ENCODE data around the gene SEZ6L.

The SEZ6L gene

GRCh38 chr22:26327306-26327705 lies 158.0 kb downstream of the SEZ6L start:
- in situ Hi-C loops (cut with HindIII; ENCODE audit: low sequenced_read_pairs) = no loop called here

GRCh38 chr22:26328221-26328620 lies 159.0 kb downstream of the SEZ6L start:
- in situ Hi-C loops (cut with HindIII; ENCODE audit: low sequenced_read_pairs) = no loop called here

- in situ Hi-C loops (cut with HindIII; ENCODE audit: low sequenced_read_pairs) = loop anchor here (5.0 kb wide), 1 partner anchor 559 kb away; no protein-coding TSS in a partner anchor
These were observed 161.8 kb downstream of the SEZ6L start for GRCh38 chr22:26330971-26331625.

DNA sequence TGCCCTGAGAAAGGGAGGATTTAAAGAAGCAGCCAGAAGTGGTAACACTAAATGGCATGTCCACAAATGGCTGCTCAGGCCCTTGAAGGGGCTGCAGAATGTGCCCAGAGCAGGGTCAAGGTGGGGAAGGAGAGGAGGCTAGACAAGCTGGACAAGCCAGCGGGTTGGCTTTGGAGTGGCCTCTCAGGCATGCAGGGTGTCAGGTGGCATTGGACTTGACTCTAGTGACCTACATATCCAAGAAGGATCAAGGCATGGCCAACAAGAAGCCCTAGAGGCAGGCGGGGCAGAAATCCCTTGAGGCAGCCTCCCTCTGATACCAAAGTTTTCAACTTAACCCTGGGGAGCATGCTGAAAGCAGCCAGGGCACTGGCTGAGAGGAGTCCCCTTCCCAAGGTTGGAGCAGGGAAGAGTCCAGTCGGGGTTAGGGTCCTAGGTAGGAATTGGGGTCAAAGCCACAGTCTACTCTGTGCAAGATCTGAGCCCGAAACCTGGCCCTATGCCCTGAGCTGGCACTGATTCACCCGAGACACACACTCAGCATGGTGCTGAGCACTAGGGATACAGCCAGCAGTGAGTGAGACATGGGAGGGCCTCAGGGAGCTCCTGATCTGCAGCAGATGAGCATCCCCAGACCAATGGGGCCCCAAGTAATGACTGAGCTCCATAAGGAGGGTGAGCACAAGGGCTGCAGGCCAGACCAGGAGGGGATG lies 164.0 kb downstream of the SEZ6L start:
- in situ Hi-C loops (cut with HindIII; ENCODE audit: low sequenced_read_pairs) = loop anchor here (5.0 kb wide), 1 partner anchor 561 kb away; no protein-coding TSS in a partner anchor

- in situ Hi-C loops (cut with HindIII; ENCODE audit: low sequenced_read_pairs) = loop anchor here (5.0 kb wide), 1 partner anchor 562 kb away; no protein-coding TSS in a partner anchor
These were observed 165.0 kb downstream of the SEZ6L start for GRCh38 chr22:26334232-26334631.

- in situ Hi-C loops (cut with HindIII; ENCODE audit: low sequenced_read_pairs) = no loop called here
These were observed 167.5 kb downstream of the SEZ6L start for GRCh38 chr22:26336773-26337172.

DNA sequence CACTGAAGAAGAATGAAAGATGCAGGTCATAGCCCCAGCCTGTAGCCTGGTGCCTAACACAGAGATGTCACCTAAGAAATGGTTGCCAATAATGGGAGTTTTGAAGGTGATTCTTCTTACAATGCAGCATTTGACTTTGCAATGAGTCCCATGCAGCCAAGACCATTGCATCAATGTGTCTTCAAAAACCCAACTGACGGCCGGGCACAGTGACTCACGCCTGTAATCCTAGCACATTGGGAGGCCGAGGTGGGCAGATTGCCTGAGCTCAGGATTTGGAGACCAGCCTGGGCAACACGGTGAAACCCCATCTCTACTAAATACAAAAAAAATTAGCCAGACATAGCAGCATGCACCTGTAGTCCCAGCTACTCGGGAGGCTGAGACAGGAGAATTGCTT lies 170.5 kb downstream of the SEZ6L start:
- in situ Hi-C loops (cut with HindIII; ENCODE audit: low sequenced_read_pairs) = no loop called here

- in situ Hi-C loops (cut with HindIII; ENCODE audit: low sequenced_read_pairs) = no loop called here
These were observed 173.6 kb downstream of the SEZ6L start for GRCh38 chr22:26342745-26343410.

- in situ Hi-C loops (cut with HindIII; ENCODE audit: low sequenced_read_pairs) = no loop called here
These were observed 176.2 kb downstream of the SEZ6L start for GRCh38 chr22:26345496-26345895.

- in situ Hi-C loops (cut with HindIII; ENCODE audit: low sequenced_read_pairs) = no loop called here
These were observed 179.7 kb downstream of the SEZ6L start for GRCh38 chr22:26348810-26349526.

- in situ Hi-C loops (cut with HindIII; ENCODE audit: low sequenced_read_pairs) = no loop called here
These were observed 185.4 kb downstream of the SEZ6L start for GRCh38 chr22:26354707-26355106.

- in situ Hi-C loops (cut with HindIII; ENCODE audit: low sequenced_read_pairs) = no loop called here
These were observed 188.0 kb downstream of the SEZ6L start for GRCh38 chr22:26357281-26357680.

GRCh38 chr22:26357813-26358212 lies 188.6 kb downstream of the SEZ6L start:
- in situ Hi-C loops (cut with HindIII; ENCODE audit: low sequenced_read_pairs) = no loop called here

GRCh38 chr22:26359156-26359555 lies 189.9 kb downstream of the SEZ6L start:
- in situ Hi-C loops (cut with HindIII; ENCODE audit: low sequenced_read_pairs) = no loop called here

DNA sequence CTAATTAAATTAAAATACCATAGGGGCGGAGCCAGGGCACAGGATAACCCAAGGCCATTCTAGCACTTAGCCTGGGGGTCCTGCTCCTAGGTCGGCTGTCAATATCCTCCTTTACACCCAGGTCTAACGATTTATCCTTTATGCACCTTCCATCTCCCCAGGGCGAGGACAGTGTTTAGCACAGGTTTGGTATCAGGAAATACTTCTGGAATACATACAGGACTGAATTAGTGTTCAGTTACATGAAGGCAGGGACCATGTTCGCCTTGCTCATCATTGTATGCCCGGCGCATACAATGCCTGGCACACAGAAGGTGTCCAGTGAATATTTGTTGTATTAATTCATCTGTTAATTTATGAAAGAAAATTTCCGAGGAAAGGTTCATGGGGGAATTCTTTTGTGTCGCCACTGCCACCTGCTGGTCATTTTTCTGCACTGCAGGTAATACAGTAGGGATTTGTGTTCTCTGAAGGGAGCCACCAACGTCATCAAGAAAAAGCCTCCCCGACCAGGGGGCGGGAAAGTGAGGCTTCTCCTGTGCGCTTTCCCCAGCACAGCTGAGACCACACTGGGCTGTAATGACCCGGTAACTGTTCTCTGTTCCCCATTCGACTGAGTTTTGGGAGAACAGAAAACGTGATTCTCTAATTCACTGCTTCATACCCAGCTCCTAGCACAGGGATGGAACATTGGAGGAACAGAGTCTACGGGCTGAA lies 191.1 kb downstream of the SEZ6L start:
- in situ Hi-C loops (cut with HindIII; ENCODE audit: low sequenced_read_pairs) = no loop called here

DNA sequence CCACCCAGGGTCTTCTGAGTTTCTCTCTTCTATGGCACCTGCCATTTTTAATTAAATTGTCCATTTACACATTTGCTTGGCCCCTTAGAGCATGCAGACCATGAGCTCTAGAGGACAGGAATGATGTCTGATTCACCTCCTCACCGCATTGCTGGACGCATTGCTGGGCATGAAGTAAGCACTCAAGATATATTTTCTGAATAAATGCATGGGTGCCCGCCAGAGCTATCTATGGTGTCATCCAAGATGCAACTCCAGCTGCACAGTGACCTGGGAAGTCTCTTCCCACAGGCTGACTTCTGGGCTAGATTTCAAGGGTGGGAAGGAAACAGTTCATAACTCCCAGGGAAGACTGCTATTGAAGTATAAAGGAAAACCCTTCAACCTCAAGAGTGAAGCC lies 193.2 kb downstream of the SEZ6L start:
- in situ Hi-C loops (cut with HindIII; ENCODE audit: low sequenced_read_pairs) = no loop called here

DNA sequence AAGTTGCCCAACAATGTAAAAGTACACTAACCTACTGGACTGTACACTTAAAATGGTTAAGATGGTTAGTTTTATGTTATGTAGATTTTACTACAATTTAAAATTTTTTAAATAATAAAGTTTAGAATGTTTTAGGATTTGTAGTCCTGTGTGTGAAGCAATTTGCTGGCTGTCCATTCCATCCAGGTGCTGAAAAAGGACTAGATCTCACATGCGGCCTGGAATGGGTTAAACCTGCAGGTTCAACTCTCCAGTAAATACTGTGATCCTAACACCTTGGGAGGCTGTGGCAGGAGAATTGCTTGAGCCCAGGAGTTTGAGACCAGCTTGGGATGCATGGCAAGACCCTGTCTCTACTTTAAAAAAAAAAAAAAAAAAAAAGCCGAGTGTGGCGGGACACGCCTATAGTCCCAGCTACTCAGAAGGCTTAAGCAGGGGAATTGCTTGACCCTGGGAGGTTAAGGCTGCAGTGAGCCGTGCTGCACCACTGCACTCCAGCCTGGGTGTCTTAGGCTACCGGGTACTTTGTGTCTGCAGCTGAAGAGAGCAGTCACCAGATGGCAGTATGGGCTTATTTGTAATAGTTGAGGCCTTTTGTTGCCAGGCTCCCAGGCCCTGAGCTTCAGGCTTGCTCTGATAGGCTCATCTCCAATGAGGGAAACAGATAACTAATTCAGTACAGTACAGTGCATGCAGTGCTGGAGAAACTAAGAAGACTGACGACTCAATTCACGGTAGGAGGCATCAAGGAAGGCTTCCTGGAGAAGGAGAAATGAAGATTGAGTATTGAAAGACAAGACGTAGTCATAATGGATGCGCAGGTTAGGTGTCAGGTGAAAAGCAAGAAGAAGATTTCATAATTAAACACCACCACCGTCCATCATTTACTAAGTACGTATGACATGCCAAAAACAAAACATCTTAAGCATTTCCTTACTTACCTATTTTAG lies 195.1 kb downstream of the SEZ6L start:
- in situ Hi-C loops (cut with HindIII; ENCODE audit: low sequenced_read_pairs) = no loop called here

GRCh38 chr22:26367402-26368245 lies 198.4 kb downstream of the SEZ6L start:
- in situ Hi-C loops (cut with HindIII; ENCODE audit: low sequenced_read_pairs) = no loop called here

GRCh38 chr22:26372890-26373289 lies 203.6 kb downstream of the SEZ6L start:
- in situ Hi-C loops (cut with HindIII; ENCODE audit: low sequenced_read_pairs) = no loop called here

Data from endothelial cell of hepatic sinusoid (primary cell).